ENCODE measurements around the gene KRT27. TPM values are rescaled to one million over a fixed set of nuclear protein-coding genes. Genes with fewer than 3 reads are reported as not detected.

KRT27 gene
- total RNA-seq, 2 donors from 2014 or later, result not detected

GRCh38 chr17:40794466-40794865 is 12.1 kb upstream of the KRT27 start:
- H3K4me1 ChIP-seq, result no peaks in the 10 kb centered on the region
- TF ChIP-seq, protein P1, sequence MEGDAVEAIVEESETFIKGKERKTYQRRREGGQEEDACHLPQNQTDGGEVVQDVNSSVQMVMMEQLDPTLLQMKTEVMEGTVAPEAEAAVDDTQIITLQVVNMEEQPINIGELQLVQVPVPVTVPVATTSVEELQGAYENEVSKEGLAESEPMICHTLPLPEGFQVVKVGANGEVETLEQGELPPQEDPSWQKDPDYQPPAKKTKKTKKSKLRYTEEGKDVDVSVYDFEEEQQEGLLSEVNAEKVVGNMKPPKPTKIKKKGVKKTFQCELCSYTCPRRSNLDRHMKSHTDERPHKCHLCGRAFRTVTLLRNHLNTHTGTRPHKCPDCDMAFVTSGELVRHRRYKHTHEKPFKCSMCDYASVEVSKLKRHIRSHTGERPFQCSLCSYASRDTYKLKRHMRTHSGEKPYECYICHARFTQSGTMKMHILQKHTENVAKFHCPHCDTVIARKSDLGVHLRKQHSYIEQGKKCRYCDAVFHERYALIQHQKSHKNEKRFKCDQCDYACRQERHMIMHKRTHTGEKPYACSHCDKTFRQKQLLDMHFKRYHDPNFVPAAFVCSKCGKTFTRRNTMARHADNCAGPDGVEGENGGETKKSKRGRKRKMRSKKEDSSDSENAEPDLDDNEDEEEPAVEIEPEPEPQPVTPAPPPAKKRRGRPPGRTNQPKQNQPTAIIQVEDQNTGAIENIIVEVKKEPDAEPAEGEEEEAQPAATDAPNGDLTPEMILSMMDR (IDR thresholded peaks at IDR 0.05), result no peak
- no peak for TF ChIP-seq POLR2A (IDR thresholded peaks at IDR 0.05)
- no peak overlapping the region for H3K4me3 ChIP-seq
- DNase-seq (no peak), ATAC-seq (no peak)
- WGBS, 2 donors, result 61 to 74% methylated on average over 2 of the region's 2 CpGs
- intact Hi-C loops (cut with DNase I), result no loop called here
- H3K36me3 ChIP-seq (replicated peaks in 1 of 2; ENCODE audit: insufficient read depth in 1 of 2, low read depth in 2 of 2), result no peaks in the 10 kb centered on the region
- no peak overlapping the region for H3K27ac ChIP-seq
- no peaks in the 10 kb centered on the region for H3K27me3 ChIP-seq
- H3K9me3 ChIP-seq, result no peaks in the 10 kb centered on the region

GRCh38 chr17:40793832-40794231 is 11.5 kb upstream of the KRT27 start:
- Histone ChIP-seq H3K9me3 (no peaks in the 10 kb centered on the region), H3K4me3 (no peak overlapping the region), H3K36me3 (replicated peaks in 1 of 2; ENCODE audit: insufficient read depth in 1 of 2, low read depth in 2 of 2) (no peaks in the 10 kb centered on the region), H3K27me3 (no peaks in the 10 kb centered on the region), H3K4me1 (no peaks in the 10 kb centered on the region), H3K27ac (no peak overlapping the region)
- ATAC-seq (no peak), DNase-seq (no peak)
- no peak for TF ChIP-seq POLR2A (IDR thresholded peaks at IDR 0.05)
- TF ChIP-seq, protein P1 (IDR thresholded peaks at IDR 0.05), result no peak
- intact Hi-C loops (cut with DNase I), result no loop called here
- WGBS, 2 donors, result 36 to 41% methylated on average over 10 of the region's 10 CpGs

- H3K4me3 ChIP-seq, result no peak overlapping the region
- H3K27ac ChIP-seq, result no peak overlapping the region
- H3K9me3 ChIP-seq, result no peaks in the 10 kb centered on the region
- TF ChIP-seq POLR2A (IDR thresholded peaks at IDR 0.05), result no peak
- TF ChIP-seq, protein P1 (IDR thresholded peaks at IDR 0.05), result peak in 6 of 7 experiments; percentile 30 to 62 (median 56)
- intact Hi-C loops (cut with DNase I), result no loop called here
- no peaks in the 10 kb centered on the region for H3K27me3 ChIP-seq
- WGBS, 2 donors, result 28 to 29% methylated on average over 6 of the region's 6 CpGs
- H3K36me3 ChIP-seq (replicated peaks in 1 of 2; ENCODE audit: insufficient read depth in 1 of 2, low read depth in 2 of 2), result no peaks in the 10 kb centered on the region
- ATAC-seq (no peak), DNase-seq (no peak)
- H3K4me1 ChIP-seq, result no peaks in the 10 kb centered on the region
Observed at GRCh38 chr17:40791787-40792436, 9.6 kb upstream of the KRT27 start.

DNA sequence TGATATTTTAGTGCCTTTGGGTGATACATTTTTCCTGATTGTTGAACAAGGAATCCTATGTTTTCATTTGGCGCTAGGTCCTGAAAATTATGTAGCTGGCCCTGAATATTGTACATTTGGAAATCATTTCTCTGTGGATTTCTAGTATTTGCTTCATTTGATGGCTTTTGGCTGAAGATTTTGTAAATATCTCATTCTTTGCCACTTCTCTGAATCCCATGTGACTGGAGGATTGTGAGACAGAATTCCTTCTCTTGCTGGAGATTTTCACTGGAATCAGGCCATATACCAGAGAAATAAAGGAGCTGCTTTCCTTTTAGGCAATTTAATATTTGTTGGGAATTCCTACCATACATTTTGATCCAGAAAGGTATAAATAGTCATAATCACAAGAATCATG is 8.8 kb upstream of the KRT27 start:
- Histone ChIP-seq H3K36me3 (replicated peaks in 1 of 2; ENCODE audit: insufficient read depth in 1 of 2, low read depth in 2 of 2) (no peaks in the 10 kb centered on the region), H3K9me3 (no peaks in the 10 kb centered on the region), H3K27me3 (no peaks in the 10 kb centered on the region), H3K4me1 (no peaks in the 10 kb centered on the region), H3K4me3 (no peak overlapping the region), H3K27ac (no peak overlapping the region)
- no peak for TF ChIP-seq POLR2A (IDR thresholded peaks at IDR 0.05)
- TF ChIP-seq, protein P1 (IDR thresholded peaks at IDR 0.05), result no peak
- WGBS, 2 donors, result 75 to 100% methylated on average over 1 of the region's 1 CpG
- intact Hi-C loops (cut with DNase I), result no loop called here
- no peak for DNase-seq
- no peak for ATAC-seq

All from body of pancreas (tissue), 4 donors.